NCI-H345 (cell line): ENCODE results near the gene FILIP1.

ENCODE experiments used
- DNase-seq: peaks from one replicate; lab custom pipeline; 2025; lab: John Stamatoyannopoulos, UW

FILIP1 gene

DNA sequence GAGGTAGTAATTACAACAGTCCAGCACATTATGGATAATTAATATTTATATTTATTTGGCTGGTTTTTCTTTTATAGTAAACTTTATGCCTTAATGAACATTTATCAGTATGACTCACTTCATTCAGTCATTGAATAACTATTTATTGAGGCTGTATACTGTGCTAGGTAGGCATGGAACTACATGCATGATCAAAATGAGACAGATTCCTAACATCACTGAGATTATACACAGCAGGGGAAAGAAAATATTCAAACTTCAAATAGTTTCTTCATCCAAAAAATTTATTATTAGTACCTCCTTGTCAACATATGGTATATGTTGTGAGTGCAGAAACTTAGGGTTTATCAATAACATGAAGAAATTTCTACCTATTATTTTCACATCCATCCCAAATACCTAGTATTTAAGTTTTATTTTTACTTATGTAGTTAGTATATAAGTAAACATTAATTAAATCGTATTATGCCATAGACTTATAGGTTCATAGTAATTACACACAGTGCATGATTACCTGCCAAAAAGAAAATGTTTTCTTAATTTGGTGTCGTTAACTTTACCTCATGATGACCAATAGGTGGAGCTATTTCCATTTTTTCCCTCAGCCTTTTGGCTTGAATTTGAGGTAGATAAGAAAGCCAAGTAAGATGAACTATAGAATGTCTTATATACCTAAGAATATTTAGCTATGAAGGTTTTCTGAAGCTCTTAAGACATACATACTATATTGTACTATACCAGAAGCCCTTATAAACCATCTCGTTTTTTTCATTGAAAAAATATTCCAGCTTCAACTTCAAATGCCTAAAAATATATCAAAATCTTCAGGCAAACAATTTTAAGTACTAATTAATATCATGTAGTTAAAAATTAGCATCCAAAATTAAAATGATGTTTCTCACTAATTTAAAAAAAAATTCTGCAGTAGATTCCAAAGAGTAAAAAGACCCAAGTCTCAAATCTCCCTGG is 196.5 kb downstream of the FILIP1 start:
- peak; percentile 48 for DNase-seq

DNA sequence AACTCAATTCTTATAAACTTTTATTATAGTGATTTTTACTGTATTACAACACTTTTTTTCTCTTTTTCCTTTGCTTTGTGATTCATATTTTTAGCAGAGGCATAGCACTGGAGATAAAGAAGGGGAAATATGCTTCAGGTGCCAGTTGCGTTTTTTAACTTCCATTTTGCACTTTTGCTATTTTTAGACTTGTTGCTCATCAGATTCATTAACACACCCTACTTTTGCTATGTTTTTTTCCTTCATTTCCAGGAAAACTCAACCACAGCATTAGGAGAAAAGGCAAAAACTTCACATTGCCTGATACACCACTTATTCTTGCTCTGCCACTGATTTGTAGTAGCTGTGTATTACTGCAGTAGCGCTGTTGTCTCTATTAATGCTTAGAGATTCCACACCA is 201.0 kb downstream of the FILIP1 start:
- no peak for DNase-seq

DNA sequence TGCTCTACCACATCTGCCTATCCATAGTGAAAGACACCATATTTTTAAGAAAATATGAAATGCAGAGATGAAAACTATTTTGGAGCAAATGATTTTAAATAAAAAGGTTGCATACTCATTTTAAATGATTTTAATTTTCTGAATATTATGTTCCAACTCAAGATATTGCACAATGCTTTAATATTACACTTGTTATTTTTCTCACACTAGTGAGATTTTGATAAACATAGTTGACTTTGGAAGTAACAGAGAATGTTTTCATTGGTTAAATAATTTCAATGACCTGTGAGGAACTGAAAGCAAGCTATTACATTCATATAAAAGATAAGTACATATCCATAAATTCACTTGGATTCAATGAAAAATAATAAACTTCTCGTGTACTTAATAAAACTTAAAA is 201.9 kb downstream of the FILIP1 start:
- DNase-seq, result no peak

DNA sequence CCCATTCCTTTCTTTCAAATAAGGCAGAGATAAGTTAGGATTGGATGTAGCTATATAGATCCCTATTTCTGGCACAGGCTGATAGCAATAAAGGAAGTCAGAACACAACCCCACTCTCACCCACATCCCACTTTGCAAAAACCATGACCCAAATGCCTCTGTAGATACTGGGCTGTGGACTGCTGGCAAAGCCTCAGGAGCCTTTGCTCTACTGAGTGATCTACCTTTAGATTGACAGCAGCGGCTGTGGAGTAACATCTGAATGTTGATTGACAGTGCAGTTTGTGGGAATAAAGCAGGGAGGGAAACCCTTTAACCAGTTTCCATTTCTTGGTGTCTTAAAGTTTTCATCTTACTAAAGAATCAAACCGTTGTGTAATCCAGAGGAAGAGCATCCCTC is 202.3 kb downstream of the FILIP1 start:
- DNase-seq, result no peak

DNA sequence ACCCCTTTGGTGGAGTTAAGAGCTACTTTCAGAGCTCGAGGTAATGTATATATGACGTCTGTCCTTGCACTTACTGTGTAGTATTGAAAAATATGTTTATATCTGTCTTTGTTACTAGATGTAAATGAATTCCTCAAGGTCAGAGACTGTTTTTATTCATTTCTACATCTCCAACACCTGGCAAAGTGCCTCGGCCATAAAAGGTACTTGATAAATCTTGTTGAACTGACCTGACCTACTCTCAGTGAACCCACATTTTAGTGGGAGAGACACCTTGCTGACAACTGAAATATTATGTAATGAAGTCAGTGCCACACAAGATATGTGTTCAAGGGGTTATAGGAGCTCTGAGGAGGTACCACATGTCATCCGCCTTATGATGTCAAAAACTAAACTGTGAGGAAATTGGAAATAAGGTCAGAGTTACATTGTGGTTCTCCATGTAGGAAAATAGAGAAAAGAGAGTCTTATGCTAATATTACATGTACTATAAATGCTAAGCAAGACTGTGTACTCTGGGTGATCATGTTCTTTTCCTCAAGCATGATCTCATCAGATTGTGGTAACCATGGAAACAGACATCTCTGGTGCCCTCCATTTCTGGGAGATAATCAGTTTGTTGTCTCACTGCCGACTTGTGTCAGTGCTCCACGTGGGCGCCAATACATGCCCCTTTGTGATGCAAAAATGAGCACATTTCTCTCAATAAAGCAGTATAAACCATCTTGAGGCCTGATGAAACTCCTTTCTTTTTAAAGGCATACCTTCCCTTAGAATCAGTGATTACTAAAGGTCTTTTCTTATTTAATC is 203.3 kb downstream of the FILIP1 start:
- no peak for DNase-seq

DNA sequence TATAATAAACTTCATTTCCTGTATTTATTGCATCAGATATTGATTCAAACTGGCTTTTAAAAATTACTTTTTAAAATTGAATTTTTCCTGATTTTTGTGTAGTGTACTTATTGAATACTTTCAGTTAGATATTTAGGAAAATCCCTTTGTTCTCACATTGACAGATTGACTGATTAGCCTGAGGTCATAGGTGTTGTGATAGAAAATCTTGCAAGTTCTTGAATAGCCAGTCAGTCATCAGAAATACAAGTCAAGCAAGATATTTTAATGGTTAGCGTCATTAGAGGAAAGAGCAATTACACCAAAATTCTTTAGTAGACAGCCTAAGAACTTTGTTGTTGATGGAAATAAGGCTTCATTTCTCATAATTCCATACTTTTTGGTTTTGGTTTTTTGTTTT is 205.6 kb downstream of the FILIP1 start:
- no peak for DNase-seq

DNA sequence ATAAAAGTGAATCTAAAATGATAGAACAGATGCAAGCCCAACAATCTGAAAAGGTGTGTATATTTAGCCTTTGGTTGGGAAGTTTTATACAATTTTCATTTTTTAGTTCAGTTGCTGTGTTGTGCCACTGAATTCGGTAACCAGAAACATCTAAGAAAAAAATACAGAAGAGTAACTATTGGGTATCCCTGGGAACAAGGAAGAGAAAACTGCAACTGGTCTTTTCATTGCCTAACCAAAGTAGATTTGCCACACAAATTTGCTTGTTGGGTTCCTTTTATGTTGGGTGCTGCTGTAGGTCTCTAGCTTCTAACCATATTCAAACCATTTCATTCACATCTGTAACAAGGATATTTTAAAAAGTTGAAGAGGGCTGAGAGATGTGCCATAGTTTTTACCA is 206.2 kb downstream of the FILIP1 start:
- no peak for DNase-seq

DNA sequence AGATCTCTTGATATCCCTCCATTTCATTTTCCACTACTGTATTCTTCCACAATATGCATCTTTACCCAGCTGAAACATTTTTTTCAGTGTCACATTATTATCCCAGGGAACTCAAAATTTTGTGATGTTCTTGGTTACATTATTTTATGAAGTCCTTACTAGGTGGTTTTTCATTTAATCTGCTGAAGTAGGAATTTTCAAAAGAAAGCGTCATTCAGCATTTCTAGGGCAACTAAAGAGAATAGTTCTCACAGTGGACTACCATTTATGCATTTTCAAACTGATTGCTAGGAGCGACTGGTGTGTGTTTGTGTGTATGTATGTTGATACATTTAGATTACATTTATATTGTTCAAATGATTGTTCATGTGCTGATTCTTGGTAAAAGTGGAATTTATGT is 206.6 kb downstream of the FILIP1 start:
- no peak for DNase-seq

DNA sequence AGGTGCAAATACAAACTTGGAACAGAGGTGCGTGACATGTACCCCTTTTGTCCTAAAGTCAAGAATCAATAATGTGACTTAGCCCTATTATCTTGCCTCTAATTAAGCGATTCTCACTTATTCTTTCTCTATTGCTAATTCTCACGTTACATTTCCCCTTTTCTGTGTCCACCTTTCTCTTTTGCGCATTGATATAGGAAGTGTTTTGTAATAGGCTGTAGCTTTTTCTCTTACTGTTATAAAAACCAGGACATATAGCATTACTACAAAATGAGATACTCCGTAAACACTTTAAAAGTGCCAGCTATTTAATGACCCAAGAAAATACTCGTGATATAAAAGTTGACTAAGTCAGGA is 208.3 kb downstream of the FILIP1 start:
- no peak for DNase-seq

DNA sequence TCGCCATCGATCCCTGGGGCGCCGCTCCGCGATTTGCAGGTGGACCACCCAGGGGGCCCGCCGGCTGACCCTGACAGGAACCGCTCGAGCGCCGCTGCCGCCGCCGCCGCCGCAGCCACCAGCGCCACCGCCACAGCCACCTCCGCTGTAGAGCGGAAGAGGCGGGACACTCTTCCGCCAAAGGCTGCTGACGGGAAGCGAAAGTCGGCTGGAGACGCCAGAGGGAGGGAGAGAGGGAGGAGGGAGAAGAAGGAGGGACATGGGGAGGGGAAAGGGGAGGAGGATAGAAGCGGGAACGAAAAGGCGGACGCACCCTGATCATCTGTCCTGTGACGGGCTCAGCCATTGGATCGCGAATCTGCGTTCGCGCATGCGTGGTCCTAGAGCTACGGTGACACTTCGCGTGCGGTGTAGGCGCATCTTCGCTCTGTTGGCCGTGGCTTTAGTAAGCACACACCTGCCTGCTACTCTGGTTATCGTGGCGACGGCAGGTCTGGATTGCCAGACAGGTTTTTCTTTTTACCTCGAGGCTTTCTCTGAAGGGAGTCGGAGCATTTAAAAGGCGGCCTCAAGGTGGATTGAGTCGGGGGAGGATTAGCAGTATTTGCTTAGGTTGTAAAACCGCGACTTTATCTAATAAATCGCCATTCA is 208.8 kb downstream of the FILIP1 start, which contains the start of gene TMEM30A:
TMEM30A (minus strand) TSS at position 161 of the 651 bp plus-strand sequence; CDS start at position 7, 154 bp downstream.
- peak; percentile 98 for DNase-seq

DNA sequence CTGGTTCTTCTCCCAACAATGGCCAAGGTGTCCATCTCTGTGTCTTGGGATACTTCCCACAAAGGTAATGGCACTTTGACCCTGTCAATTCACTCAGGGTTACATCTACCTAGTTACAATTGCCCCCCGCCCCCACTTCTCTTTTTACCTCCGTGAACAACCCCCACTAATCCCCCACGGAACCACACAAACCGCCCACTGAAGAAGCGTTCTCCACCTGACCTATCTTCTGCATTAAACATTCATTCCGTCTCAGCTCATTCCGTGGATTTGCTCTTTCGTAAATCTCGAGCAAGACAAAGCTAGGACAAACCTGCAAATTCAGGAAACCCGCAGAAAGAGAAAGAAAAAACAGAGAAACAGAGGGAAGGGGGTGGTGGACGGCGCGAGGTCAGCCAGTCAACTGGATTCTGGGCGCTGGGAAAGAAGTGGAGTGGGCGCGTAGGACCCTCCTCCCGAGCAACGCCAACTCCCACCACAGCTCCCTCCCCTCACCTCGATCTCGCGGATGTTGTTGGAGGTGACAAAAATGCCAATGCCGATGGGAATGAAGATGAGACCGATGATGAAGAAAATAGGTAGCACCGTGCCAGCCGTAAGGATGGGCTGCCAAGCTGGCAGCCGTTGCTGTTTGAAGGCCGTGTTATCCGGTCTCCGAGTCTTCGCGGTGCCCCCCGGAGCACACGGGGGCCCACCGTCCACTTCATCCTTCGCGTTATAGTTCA is 209.5 kb downstream of the FILIP1 start:
- DNase-seq, result peak; percentile 52

DNA sequence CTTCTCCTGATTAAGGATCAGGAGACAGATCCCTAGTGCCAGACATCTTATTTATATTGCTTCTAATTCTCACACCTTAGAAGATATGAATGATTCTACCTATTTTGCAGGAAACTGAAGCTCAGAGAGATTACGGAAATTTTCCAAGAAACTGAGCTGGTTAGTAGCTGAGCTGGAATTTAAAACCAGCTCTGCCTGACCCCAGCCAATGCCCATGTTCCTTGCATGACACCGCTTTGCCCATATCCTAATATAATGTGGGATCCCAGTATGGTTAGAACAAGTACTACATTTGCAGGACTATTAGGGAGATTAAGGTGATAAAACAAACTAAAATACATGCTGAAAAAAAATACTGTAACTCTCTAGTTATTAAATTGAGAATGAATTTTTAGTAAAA is 210.9 kb downstream of the FILIP1 start:
- DNase-seq, result no peak

DNA sequence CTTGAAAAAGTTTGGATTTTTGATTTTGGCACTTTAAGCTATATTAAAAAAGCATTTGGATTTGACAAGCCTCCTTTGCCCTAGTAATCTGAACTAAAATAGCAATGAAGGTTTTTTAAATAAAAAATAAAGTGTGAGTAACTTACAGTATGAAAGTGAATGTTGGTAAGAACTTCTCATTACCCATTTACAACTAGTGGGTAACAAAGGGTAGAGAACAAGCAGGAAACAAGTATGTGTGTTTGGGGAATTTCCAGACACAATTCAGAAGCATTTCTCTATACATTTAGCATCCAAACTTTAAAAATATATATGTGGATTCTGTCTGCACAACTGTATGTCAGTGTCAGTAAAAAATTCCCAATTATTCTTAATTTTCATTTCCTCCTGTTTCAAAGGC is 211.9 kb downstream of the FILIP1 start:
- DNase-seq, result no peak

DNA sequence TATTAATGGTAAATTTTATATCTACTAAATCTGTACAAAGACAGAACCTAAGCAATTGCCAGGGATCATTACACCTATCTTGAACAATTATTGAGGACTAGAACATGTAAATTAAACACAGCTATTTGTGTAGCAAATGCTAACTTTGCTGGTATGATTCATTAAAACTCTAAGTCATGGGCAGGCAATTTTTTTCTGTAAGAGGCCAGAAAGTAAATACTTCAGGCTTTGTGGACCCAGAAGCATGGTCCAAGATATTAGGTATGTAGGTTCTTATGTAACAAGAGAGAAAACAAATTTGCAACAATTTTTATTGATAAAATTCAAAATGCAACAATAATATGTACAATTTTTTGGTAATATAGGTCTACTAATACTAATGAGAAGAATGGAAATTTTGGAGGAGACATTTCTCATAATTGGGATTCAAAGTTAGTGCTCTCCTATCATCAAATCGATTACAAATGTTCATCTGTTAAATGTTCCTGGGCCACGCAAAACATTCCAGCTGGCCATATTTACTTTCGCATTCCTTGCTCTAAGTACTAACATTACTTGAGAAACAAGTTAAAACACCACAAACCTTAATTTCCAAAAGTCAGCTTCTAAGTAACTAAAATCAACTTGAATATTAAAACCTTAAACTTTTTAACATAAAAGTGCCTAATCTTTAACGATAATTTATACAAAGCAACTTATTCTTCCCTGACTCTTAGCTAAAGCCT is 213.3 kb downstream of the FILIP1 start:
- DNase-seq, result no peak

DNA sequence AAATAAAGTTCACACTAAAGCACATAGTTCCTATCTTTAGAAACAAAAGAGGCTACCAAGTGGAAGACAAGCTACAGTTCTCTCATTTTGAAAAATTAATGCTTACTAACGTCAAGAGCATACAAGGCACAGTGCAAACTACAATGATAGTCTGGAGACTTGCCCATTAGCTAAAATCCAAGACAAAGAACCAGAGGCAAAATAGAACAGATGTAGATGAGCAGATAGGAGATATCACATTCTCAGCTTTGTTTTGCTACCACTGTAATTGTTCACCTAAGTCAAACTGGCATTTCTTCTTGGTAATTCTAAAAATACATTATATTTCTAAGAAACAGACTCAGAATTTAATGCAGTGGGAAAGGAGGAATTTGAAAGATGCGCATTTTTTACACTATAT is 214.2 kb downstream of the FILIP1 start:
- DNase-seq, result no peak

DNA sequence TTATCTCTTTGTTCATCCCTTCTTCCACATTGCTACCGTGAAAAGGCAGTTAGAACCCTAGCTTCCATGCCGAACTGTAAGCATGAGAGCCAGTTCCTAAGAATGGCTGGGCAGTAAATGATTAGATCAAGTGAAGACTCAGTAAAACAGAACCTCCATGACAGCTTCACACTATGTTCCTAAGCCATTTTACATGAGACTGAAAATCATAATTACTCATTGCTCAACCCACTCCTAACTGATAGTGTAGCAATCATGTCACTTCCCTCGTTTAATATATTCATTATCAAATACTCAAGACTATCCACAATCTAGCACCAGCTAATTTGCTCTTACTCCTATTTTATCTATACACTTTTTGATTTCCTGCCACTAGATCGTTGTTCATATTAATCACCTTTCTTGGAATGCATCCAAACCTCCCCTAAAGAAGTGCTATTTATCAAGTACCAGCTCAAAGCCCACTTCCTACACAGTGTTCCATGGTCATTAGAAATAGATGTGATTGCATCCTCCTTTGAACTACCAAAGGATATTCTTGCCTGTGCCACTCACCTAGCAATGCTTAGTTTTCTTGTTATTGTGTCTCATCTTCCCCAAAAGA is 215.0 kb downstream of the FILIP1 start:
- DNase-seq, result no peak

DNA sequence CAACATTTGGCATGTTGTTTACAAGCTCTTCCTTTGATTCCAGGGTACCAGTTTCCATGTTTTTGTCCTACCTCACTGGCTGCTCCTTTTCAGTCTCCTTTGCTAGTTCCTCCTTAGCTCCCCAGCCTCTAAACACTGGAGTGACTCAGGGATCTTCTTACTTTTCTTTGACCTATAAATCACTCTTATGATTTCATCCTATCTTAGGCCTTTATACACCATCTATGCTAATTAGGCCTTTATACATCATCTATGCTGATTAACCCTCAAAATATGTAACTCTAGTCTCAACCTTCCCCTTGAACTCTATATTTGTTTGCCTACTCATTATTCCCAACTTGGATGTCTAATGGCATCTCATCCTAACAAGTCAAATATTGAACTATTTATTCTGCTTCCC is 218.5 kb downstream of the FILIP1 start:
- no peak for DNase-seq

DNA sequence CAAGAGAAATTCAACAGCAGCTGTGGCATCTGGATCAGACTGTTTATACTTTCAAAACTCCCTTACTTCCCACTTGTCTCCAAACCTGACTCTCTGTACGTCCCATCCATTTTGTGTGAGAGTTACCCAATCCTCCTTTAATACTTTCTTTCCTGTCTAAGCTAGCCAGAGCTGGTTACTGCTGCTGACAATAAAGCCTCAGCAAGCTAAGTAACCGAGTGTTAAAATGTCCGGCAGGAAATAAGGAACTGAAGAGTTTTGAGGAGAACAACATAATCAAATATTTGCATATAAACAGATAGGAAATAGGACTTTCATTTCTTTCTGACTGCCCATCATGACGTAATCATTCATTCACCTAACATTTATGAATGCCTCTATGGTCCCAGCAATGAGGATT is 220.6 kb downstream of the FILIP1 start:
- no peak for DNase-seq

DNA sequence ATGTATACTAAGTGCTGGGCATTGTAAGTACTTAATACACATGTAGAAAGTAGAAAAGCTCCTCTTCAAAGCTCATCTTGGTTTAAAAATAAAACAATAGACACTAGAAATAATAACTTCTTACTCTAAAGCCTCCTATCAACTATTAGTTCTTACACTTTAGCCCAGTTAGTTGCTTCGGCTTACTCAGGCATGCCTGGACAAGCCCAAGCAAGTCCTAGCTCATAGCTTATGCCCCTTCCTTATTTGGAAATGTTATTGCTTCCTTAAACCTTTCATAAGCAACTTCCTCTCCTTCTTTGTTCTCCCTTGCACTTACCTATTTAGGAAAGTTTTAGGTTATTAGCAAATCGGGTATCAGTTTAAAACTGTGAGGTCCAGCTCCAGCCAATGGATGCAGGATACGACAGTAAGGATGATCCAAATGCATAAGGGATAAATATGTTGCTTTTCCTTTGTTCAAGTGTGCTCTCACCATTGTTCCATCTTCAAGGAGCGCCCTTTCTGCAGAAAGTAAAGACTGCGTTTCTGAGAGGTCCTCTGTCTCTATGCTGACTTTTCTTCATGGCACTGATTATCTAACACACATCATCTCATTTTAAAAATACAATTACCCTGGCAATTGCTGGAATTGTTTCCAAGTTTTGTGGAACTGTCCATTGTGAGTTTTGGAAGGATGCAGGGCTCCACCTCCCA is 221.3 kb downstream of the FILIP1 start:
- DNase-seq, result no peak

DNA sequence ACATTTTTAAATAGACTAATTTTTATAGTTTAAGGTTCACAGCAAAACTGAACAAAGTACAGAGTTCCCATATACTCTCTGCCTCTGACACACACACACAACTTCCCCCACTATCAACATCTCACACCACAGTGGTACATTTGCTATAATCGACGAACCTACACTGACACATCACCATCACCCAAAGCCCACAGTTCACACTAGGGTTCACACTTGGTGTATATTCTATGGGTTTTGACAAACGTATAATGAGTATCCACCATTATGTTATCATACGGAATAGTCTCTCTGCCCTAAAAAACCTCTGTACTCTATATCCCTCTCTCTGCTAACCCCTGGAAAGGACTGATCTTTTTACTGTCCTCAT is 224.6 kb downstream of the FILIP1 start:
- no peak for DNase-seq
